Stimulated activated CD4-positive, alpha-beta T cell treated with anti-CD3 and anti-CD28 coated beads, Interleukin-15, amount 100 ng/mL, for 1 hour (primary cell): ENCODE results near the gene AP4B1.

Experiments used
- DNase-seq, 2 donors: peaks; one replicate each; pipeline ENCODE4 v3.0.0-alpha.2; 2020; ENCODE audit warnings: low read depth in 1 of 2, low spot score in 1 of 2

AP4B1 gene

GRCh38 chr1:113895961-113896360 is 8.6 kb downstream of the AP4B1 start:
- no peak for DNase-seq

GRCh38 chr1:113895098-113895497 is 9.5 kb downstream of the AP4B1 start:
- no peak for DNase-seq

- DNase-seq, result no peak
Observed at GRCh38 chr1:113893267-113893666, 11.3 kb downstream of the AP4B1 start.

- no peak for DNase-seq
Observed at GRCh38 chr1:113891631-113892220, 12.9 kb downstream of the AP4B1 start.

- DNase-seq, result no peak
Observed at GRCh38 chr1:113890816-113891215, 13.8 kb downstream of the AP4B1 start.

- DNase-seq, result no peak
Observed at GRCh38 chr1:113887402-113888175, 17.0 kb downstream of the AP4B1 start, which contains the start of gene BCL2L15. TSS of gene BCL2L15 (minus strand) at chr1:113887581. CDS start at chr1:113887375, 206 bp downstream.

- no peak for DNase-seq
Observed at GRCh38 chr1:113886417-113887401, 17.9 kb downstream of the AP4B1 start.

GRCh38 chr1:113881661-113882060 is 22.9 kb downstream of the AP4B1 start:
- DNase-seq, result no peak

- no peak for DNase-seq
Observed at GRCh38 chr1:113879739-113880038, 24.9 kb downstream of the AP4B1 start.

GRCh38 chr1:113876176-113876575 is 28.4 kb downstream of the AP4B1 start:
- no peak for DNase-seq

GRCh38 chr1:113875714-113876113 is 28.9 kb downstream of the AP4B1 start:
- no peak for DNase-seq

- no peak for DNase-seq
Observed at GRCh38 chr1:113874012-113874879, 30.4 kb downstream of the AP4B1 start.

GRCh38 chr1:113872219-113872935 is 32.2 kb downstream of the AP4B1 start:
- DNase-seq, result no peak

GRCh38 chr1:113871597-113872113 is 32.9 kb downstream of the AP4B1 start, which contains the start of gene PTPN22:
TSS of gene PTPN22 (minus strand) at chr1:113871712.
- DNase-seq, result peak; percentile 57 to 60

- no peak for DNase-seq
Observed at GRCh38 chr1:113870778-113871177, 33.8 kb downstream of the AP4B1 start.

- no peak for DNase-seq
Observed at GRCh38 chr1:113868387-113869083, 36.1 kb downstream of the AP4B1 start.

- DNase-seq, result no peak
Observed at GRCh38 chr1:113861641-113862040, 43.0 kb downstream of the AP4B1 start.

- DNase-seq, result no peak
Observed at GRCh38 chr1:113860891-113861290, 43.7 kb downstream of the AP4B1 start.

- no peak for DNase-seq
Observed at GRCh38 chr1:113859478-113860175, 45.0 kb downstream of the AP4B1 start.
